Fibroblast of pulmonary artery (primary cell): ENCODE data around the gene PFDN4.
A peak's percentile ranks its signal among the peaks of the same experiment; 100 is the strongest.

ENCODE experiments used
- DNase-seq: peaks from one replicate; pipeline ENCODE4 v3.0.0-alpha.2; 2010; ENCODE audit warnings: low read depth
- H3K4me3 ChIP-seq: replicated peaks from 2 replicates; pipeline ENCODE4 v1.5.1; 2011; ENCODE audit warnings: low read depth, mild to moderate bottlenecking, control low read depth, low read length, moderate library complexity
- CTCF ChIP-seq: IDR thresholded peaks from 2 replicates; pipeline ENCODE4 v1.5.1; 2011; ENCODE audit warnings: mild to moderate bottlenecking, control low read depth, low read length, inconsistent platforms; ENCODE audit errors: missing control alignments

Gene PFDN4

GRCh38 chr20:54267483-54268003 is 59.7 kb downstream of the PFDN4 start:
- TF ChIP-seq CTCF: no peak
- peak; percentile 22 for DNase-seq
- H3K4me3 ChIP-seq: no peak overlapping the region

DNA sequence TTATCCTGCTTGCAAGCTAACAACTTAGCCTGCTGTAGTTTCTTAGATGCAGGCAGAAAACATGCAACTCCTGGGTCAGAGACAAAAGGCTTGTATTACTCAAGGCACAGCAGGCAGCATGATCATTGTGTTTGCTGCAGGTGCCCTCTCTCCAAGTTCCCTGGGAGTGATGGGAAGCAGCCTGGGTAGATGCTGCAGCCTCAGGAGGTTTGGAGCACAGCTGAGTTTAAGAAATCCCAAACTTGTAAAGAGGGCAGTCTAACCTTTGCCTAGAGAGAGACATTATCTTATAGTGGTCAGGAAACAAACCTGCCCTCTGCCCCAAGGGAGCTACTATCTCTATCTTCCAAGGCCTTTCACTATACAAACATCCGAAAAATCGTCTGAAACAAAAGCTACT is 61.1 kb downstream of the PFDN4 start:
- DNase-seq: no peak
- TF ChIP-seq CTCF: no peak
- H3K4me3 ChIP-seq: no peak overlapping the region
